Measurements from ENCODE around the gene LRRC57.

- TF ChIP-seq CTCF (IDR thresholded peaks at IDR 0.05) = no peak
- no peak for TF ChIP-seq POLR2A (IDR thresholded peaks at IDR 0.05; ENCODE audit: low read depth)
- no peak for TF ChIP-seq POLR2AphosphoS5 (IDR thresholded peaks at IDR 0.05)
- no peak for TF ChIP-seq EP300 (IDR thresholded peaks at IDR 0.05)
Measured at GRCh38 chr15:42528970-42529369, 19.6 kb downstream of the LRRC57 start.
